OCI-LY7 (cell line): ENCODE data around the gene FXYD2.

Experiments used
- CTCF ChIP-seq: fragments of 200-600 bp; sonication (generic); conservative IDR thresholded peaks from 2 replicates; pipeline ENCODE4 v1.5.1; 2014; ENCODE audit warnings: mild to moderate bottlenecking, antibody characterized with exemption, low read length, moderate library complexity, mixed read lengths
- EZH2phosphoT487 ChIP-seq: fragments of 200-600 bp; sonication (generic); IDR thresholded peaks from 2 replicates; pipeline ENCODE4 v1.6.1; 2018; ENCODE audit warnings: low read depth, borderline replicate concordance, mild to moderate bottlenecking, mixed run types, antibody characterized with exemption, low read length, moderate library complexity, mixed read lengths

DNA sequence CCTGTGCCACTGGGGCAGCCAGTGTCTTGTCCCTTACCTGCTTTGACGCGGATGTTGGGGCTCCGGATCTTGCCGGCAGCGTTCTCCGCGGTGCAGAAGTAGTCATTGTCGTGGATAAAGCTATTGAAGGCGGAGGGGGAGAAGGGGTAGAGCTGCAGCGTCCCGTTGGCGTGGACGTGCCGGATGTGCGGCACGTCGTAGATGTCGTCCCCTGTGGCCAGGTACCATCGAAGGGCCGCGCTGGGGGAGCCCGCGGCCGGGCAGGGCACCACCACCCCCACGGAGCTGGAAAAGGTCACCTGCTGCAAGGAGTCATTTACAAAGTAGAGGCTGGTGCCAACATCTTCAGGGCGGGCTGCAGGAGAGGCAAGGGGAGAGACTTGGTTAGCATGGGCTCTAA is 44.1 kb downstream of the FXYD2 start:
- TF ChIP-seq CTCF (no peak), EZH2phosphoT487 (no peak)
